GM12878 (cell line): ENCODE measurements around the gene C1QTNF9B. TPM values are rescaled to one million over a fixed set of nuclear protein-coding genes. Genes with fewer than 3 reads are reported as not detected.

Experiments
- ATAC-seq: fragments of 200-7000 bp; cut with Tn5 transposase; 3 replicates; pipeline ENCODE4 v1.9.1; 2020; ENCODE audit warnings: mild to moderate bottlenecking, moderate library complexity
- BruUV-seq: library from RNA; stranded (reverse); fragments of 400-500 nt; replicated peaks from 2 replicates; lab custom pipeline; 2021; lab: Mats Ljungman, UMichigan
- CTCF ChIA-PET: fragments of 300-600 bp; sonication (Branson Sonifier 250); formaldehyde crosslinking; extraction: SDS; loops from one replicate; lab custom pipeline; 2021; ENCODE audit warnings: inconsistent platforms; lab: Yijun Ruan, JAX
- POLR2A ChIA-PET: fragments of 350-600 bp; formaldehyde crosslinking; extraction: SDS; loops from one replicate; lab custom pipeline; 2021; ENCODE audit warnings: inconsistent platforms; lab: Charles Lee
- RAD21 ChIA-PET: fragments of 300-600 bp; sonication (Branson Sonifier 250); formaldehyde crosslinking; loops from one replicate; lab custom pipeline; 2023; ENCODE audit warnings: antibody characterized with exemption; ENCODE audit not compliant: unreplicated experiment; lab: Charles Lee
- SMC1A ChIA-PET: fragments of 300-600 bp; sonication (Branson Sonifier 250); formaldehyde crosslinking; loops from one replicate; lab custom pipeline; 2023; ENCODE audit not compliant: unreplicated experiment, uncharacterized antibody; lab: Charles Lee
- DNase-seq: peaks from one replicate; pipeline ENCODE4 v3.0.0-alpha.2; 2011; ENCODE audit warnings: low read depth, low spot score
- FAIRE-seq: peaks from 3 replicates; lab custom pipeline; 2011; peaks lifted over from hg19 to GRCh38; lab: Jason Lieb, UNC
- H2AFZ ChIP-seq: 2 replicates; pipeline ENCODE4 v1.6.0; 2011; ENCODE audit warnings: low read depth, low read length, control low read depth; ENCODE audit not compliant: control insufficient read depth
- H3K27ac ChIP-seq: 2 replicates; pipeline ENCODE4 v1.5.1; 2011; ENCODE audit warnings: control low read depth; ENCODE audit not compliant: control insufficient read depth, insufficient read depth
- H3K27me3 ChIP-seq, 2 experiments: replicated peaks in 1 of 2; 2 replicates each; pipeline versions ENCODE4 v1.6.0 to v1.6.1; 2011; ENCODE audit warnings: low read length in 1 of 2; ENCODE audit not compliant: control insufficient read depth in 2 of 2, insufficient read depth in 2 of 2
- H3K36me3 ChIP-seq, 2 experiments: 2 replicates each; pipeline ENCODE4 v1.5.1; 2011; ENCODE audit warnings: low read length in 1 of 2; ENCODE audit not compliant: control insufficient read depth in 2 of 2, insufficient read depth in 2 of 2
- H3K4me1 ChIP-seq: 2 replicates; pipeline ENCODE4 v1.6.1; 2011; ENCODE audit warnings: mild to moderate bottlenecking, low read length, moderate library complexity, mixed read lengths; ENCODE audit not compliant: control insufficient read depth, insufficient read depth
- H3K4me2 ChIP-seq: 2 replicates; pipeline ENCODE4 v1.6.0; 2011; ENCODE audit warnings: control low read depth; ENCODE audit not compliant: control insufficient read depth, insufficient read depth
- H3K4me3 ChIP-seq: fragments of 200-600 bp; sonication (generic); 2 replicates; pipeline ENCODE4 v1.5.1; 2016
- H3K79me2 ChIP-seq: 2 replicates; pipeline ENCODE4 v1.6.0; 2011; ENCODE audit warnings: low read length; ENCODE audit not compliant: control insufficient read depth, insufficient read depth
- H3K9ac ChIP-seq: 2 replicates; pipeline ENCODE4 v1.8.0; 2011; ENCODE audit warnings: low read length, control low read depth, mixed read lengths; ENCODE audit not compliant: control insufficient read depth, insufficient read depth
- H3K9me3 ChIP-seq: replicated peaks from 3 replicates; pipeline ENCODE4 v1.5.1; 2011; ENCODE audit warnings: mild to moderate bottlenecking, low read length; ENCODE audit not compliant: control insufficient read depth, insufficient read depth
- H4K20me1 ChIP-seq: 2 replicates; pipeline ENCODE4 v1.6.0; 2011; ENCODE audit not compliant: control insufficient read depth, insufficient read depth
- CHD1 ChIP-seq: IDR thresholded peaks from 2 replicates; pipeline ENCODE4 v1.6.1; 2012; ENCODE audit warnings: low read depth, low read length, improper control_type of control experiment
- PKNOX1 ChIP-seq: fragments of 450-650 bp; IDR thresholded peaks from 2 replicates; pipeline ENCODE4 v1.6.1; 2016; ENCODE audit warnings: mild to moderate bottlenecking
- RELA ChIP-seq: fragments of 450-650 bp; IDR thresholded peaks from 2 replicates; pipeline ENCODE4 v1.8.0; 2014; ENCODE audit warnings: borderline replicate concordance; ENCODE audit not compliant: partially characterized antibody
- SIN3A ChIP-seq: IDR thresholded peaks from 2 replicates; pipeline ENCODE4 v1.6.1; 2012; ENCODE audit warnings: low read depth, low read length, improper control_type of control experiment
- SMC3 ChIP-seq: IDR thresholded peaks from 2 replicates; pipeline ENCODE4 v1.6.1; 2011; ENCODE audit warnings: low read length, improper control_type of control experiment, borderline replicate concordance
- USF2 ChIP-seq: IDR thresholded peaks from 2 replicates; pipeline ENCODE4 v1.6.1; 2011; ENCODE audit warnings: low read depth, low read length, improper control_type of control experiment, borderline replicate concordance
- WGBS: methylation state at CpG from one replicate; pipeline ENCODE4 v1.1.6; 2016; ENCODE audit warnings: low lambda C conversion rate; ENCODE audit not compliant: insufficient replicate concordance, insufficient coverage; ENCODE audit errors: missing lambda C conversion rate; 5-methylcytosine and 5-hydroxymethylcytosine counted together
- in situ Hi-C: fragments of 300-500 bp; cut with MboI; formaldehyde crosslinking; loops from 9 replicates; pipeline ENCODE4 v1.14.3; 2018; ENCODE audit warnings: mixed read lengths
- intact Hi-C: fragments of 100-400 bp; cut with micrococcal nuclease; formaldehyde crosslinking; loops from one replicate; pipeline ENCODE4 v1.14.2; 2022; ENCODE audit not compliant: unreplicated experiment
- polyA plus RNA-seq, 11 experiments: library from polyadenylated mRNA; depleted of rRNA in 4 of 11; unstranded in 6 of 11; stranded (reverse) in 5 of 11; fragments of >200 nt; fragmentation: Nextera tagmentation in 4 of 11; fragmentation: Illumina TruSeq in 1 of 11; extraction: Ambion mirVana in 4 of 11; extraction: Trizol in 1 of 11; gene quantifications; 1 replicate in 1 of 11; 2 replicates in 10 of 11; pipeline versions ENCODE4 v1.2.1 to v1.2.3, GENCODE V29; 2011 to 2016; ENCODE audit warnings: inconsistent platforms in 2 of 11, missing spikeins in 2 of 11, low read depth in 1 of 11
- total RNA-seq, 4 experiments: library from RNA; depleted of rRNA in 3 of 4; stranded (reverse); fragments of >200 nt in 3 of 4; fragmentation: Illumina TruSeq in 1 of 4; extraction: Trizol in 1 of 4; gene quantifications; 2 replicates each; pipeline versions ENCODE4 v1.2.1 to v1.2.3, GENCODE V29; 2013 to 2021

The C1QTNF9B gene
- total and polyA plus RNA-seq, 10 of the 15 experiments (the other 5 are each of a cell fraction or from before 2014, with no cell fraction given): 0.10 to 0.48 (median 0.32) TPM; not detected in 6

GRCh38 chr13:23922005-23922932 is 25.0 kb upstream of the C1QTNF9B start:
- intact Hi-C loops: no loop called here
- Histone ChIP-seq H3K27me3 (no peaks in the 10 kb centered on the region), H3K27ac (no peak overlapping the region), H3K4me1 (no peaks in the 10 kb centered on the region), H2AFZ (no peak overlapping the region), H3K9ac (no peak overlapping the region), H4K20me1 (no peaks in the 10 kb centered on the region), H3K9me3 (no peaks in the 10 kb centered on the region), H3K36me3 (no peaks in the 10 kb centered on the region), H3K4me3 (no peak overlapping the region), H3K4me2 (no peak overlapping the region), H3K79me2 (no peaks in the 10 kb centered on the region)
- SMC1A ChIA-PET: interaction anchor here (0.5 to 5.6 kb wide), 12 partner anchors 35 to 306 kb away, joined by 3 to 24 read pairs (median 4); no protein-coding TSS in a partner anchor
- 47% methylated on average over 5 of the region's 5 CpGs for WGBS
- POLR2A ChIA-PET: no interaction called here
- no TSS peak for BruUV-seq
- CTCF ChIA-PET: interaction anchor here (0.7 to 3.4 kb wide), 20 partner anchors 8 to 333 kb away, joined by 3 to 31 read pairs (median 5); no protein-coding TSS in a partner anchor
- in situ Hi-C loops: no loop called here
- FAIRE-seq: no peak
- RAD21 ChIA-PET: interaction anchor here (0.5 to 1.8 kb wide), 18 partner anchors 8 to 309 kb away, joined by 3 to 18 read pairs (median 4); no protein-coding TSS in a partner anchor
- ATAC-seq: no peak
- TF ChIP-seq RELA (no peak), USF2 (no peak), PKNOX1 (no peak), CHD1 (no peak), SMC3 (no peak), SIN3A (no peak)
- no peak for DNase-seq
